ENCODE measurements around the gene CCNO.

GRCh38 chr5:55227664-55228430 is 5.6 kb downstream of the CCNO start:
- TF ChIP-seq EP300 (IDR thresholded peaks at IDR 0.05) (no peak), CTCF (IDR thresholded peaks at IDR 0.05) (no peak), POLR2A (IDR thresholded peaks at IDR 0.05) (no peak)

Measured in sigmoid colon (tissue), 4 donors.